Astrocyte of the spinal cord (primary cell): Measurements from ENCODE around the gene MAP10.
A peak's percentile ranks its signal among the peaks of the same experiment; 100 is the strongest.

Experiments used
- DNase-seq: peaks from one replicate; pipeline ENCODE4 v3.0.0; 2011; ENCODE audit warnings: low read depth, low spot score
- H3K4me3 ChIP-seq: 2 replicates; pipeline ENCODE4 v1.5.1; 2011; ENCODE audit warnings: low read depth, mild to moderate bottlenecking, low read length, moderate library complexity
- CTCF ChIP-seq: IDR thresholded peaks from 2 replicates; pipeline ENCODE4 v1.5.1; 2012; ENCODE audit warnings: low read depth, mild to moderate bottlenecking, low read length, inconsistent platforms
- in situ Hi-C: cut with HindIII; loops from 2 replicates; pipeline ENCODE4 v1.10.0; 2017; ENCODE audit warnings: low sequenced_read_pairs

MAP10 gene

GRCh38 chr1:232834066-232834465, 28.9 kb downstream of the MAP10 start:
- DNase-seq = no peak
- TF ChIP-seq CTCF = no peak
- no peak overlapping the region for H3K4me3 ChIP-seq
- in situ Hi-C loops = no loop called here

- in situ Hi-C loops = no loop called here
- H3K4me3 ChIP-seq = no peak overlapping the region
- TF ChIP-seq CTCF = no peak
- no peak for DNase-seq
These were observed 29.9 kb downstream of the MAP10 start for GRCh38 chr1:232835166-232835565.

- TF ChIP-seq CTCF = no peak
- DNase-seq = no peak
- in situ Hi-C loops = no loop called here
These were observed 31.9 kb downstream of the MAP10 start for GRCh38 chr1:232837087-232837486.

GRCh38 chr1:232841823-232842565, 36.8 kb downstream of the MAP10 start:
- in situ Hi-C loops = no loop called here
- DNase-seq = no peak
- H3K4me3 ChIP-seq = no peak overlapping the region
- no peak for TF ChIP-seq CTCF

More at GRCh38 chr1:232837087-232837486, 31.9 kb downstream of the MAP10 start:
- no peak overlapping the region for H3K4me3 ChIP-seq

GRCh38 chr1:232844791-232845190, 39.6 kb downstream of the MAP10 start:
- no peak overlapping the region for H3K4me3 ChIP-seq
- in situ Hi-C loops = no loop called here
- no peak for TF ChIP-seq CTCF
- peak; percentile 32 for DNase-seq

GRCh38 chr1:232845406-232845955, 40.3 kb downstream of the MAP10 start:
- no peak for TF ChIP-seq CTCF
- in situ Hi-C loops = no loop called here
- H3K4me3 ChIP-seq = no peak overlapping the region
- peak; percentile 5 for DNase-seq
